GM12891 (cell line): ENCODE results near the gene RHOBTB1.
"Not testable (repeated sequence)": the region's sequence is repeated elsewhere in the genome, so short reads cannot be mapped to it uniquely, and the experiment has no call there.

Experiments used
- PAX5 ChIP-seq: IDR thresholded peaks from 2 replicates; pipeline ENCODE4 v1.6.1; 2011; ENCODE audit warnings: low read length, moderate library complexity, mild to moderate bottlenecking; ENCODE audit not compliant: insufficient read depth, severe bottlenecking
- POLR2A ChIP-seq: IDR thresholded peaks from 2 replicates; pipeline ENCODE4 v1.6.1; 2011; ENCODE audit warnings: low read depth, low read length, control low read depth
- POLR2AphosphoS5 ChIP-seq: IDR thresholded peaks from 2 replicates; pipeline ENCODE4 v1.6.1; 2011; ENCODE audit warnings: low read depth, low read length, control low read depth
- POU2F2 ChIP-seq: IDR thresholded peaks from 2 replicates; pipeline ENCODE4 v1.6.1; 2011; ENCODE audit warnings: low read depth, mild to moderate bottlenecking, control low read depth, low read length, moderate library complexity
- SPI1 ChIP-seq: IDR thresholded peaks from 2 replicates; pipeline ENCODE4 v1.6.1; 2011; ENCODE audit warnings: low read depth, low read length, control low read depth
- TAF1 ChIP-seq: IDR thresholded peaks from 2 replicates; pipeline ENCODE4 v1.6.1; 2011; ENCODE audit warnings: low read depth, low read length, control low read depth

GRCh38 chr10:60972181-60972580 is 28.2 kb upstream of the RHOBTB1 start:
- not testable (repeated sequence) for TF ChIP-seq PAX5, POLR2AphosphoS5, TAF1, POLR2A, SPI1, POU2F2
